SK-N-SH treated with all-trans-retinoic acid at 6 μM for 48 hours (cell line): ENCODE data around the gene PODXL2.

Experiments used
- BACH2 ChIP-seq: fragments of 250-450 bp; sonication (Bioruptor Pico); IDR thresholded peaks from 2 replicates; pipeline ENCODE4 v1.9.0; 2021; ENCODE audit warnings: mild to moderate bottlenecking, borderline replicate concordance
- CREB5 ChIP-seq: fragments of 250-450 bp; sonication (Bioruptor Pico); IDR thresholded peaks from 2 replicates; pipeline ENCODE4 v1.5.1; 2020; ENCODE audit warnings: low read depth, mild to moderate bottlenecking, moderate library complexity
- CSRNP3 ChIP-seq: fragments of 250-450 bp; sonication (Bioruptor Pico); IDR thresholded peaks from 2 replicates; pipeline ENCODE4 v1.5.1; 2021; ENCODE audit warnings: mild to moderate bottlenecking, moderate library complexity
- ESRRG ChIP-seq: fragments of 250-450 bp; sonication (Bioruptor Pico); IDR thresholded peaks from 2 replicates; pipeline ENCODE4 v1.6.1; 2021; ENCODE audit warnings: mild to moderate bottlenecking
- GLIS3 ChIP-seq: fragments of 250-450 bp; sonication (Bioruptor Pico); IDR thresholded peaks from 2 replicates; pipeline ENCODE4 v1.5.0; 2020; ENCODE audit warnings: mild to moderate bottlenecking, moderate library complexity
- PATZ1 ChIP-seq: fragments of 250-450 bp; sonication (Bioruptor Pico); IDR thresholded peaks from 2 replicates; pipeline ENCODE4 v1.8.0; 2020; ENCODE audit warnings: mild to moderate bottlenecking, moderate library complexity, borderline replicate concordance
- SNAI2 ChIP-seq: fragments of 250-450 bp; sonication (Bioruptor Pico); IDR thresholded peaks from 2 replicates; pipeline ENCODE4 v1.5.0; 2020; ENCODE audit warnings: mild to moderate bottlenecking, moderate library complexity
- ZFP3 ChIP-seq: fragments of 250-450 bp; sonication (Bioruptor Pico); IDR thresholded peaks from 2 replicates; pipeline ENCODE4 v1.5.0; 2020; ENCODE audit warnings: mild to moderate bottlenecking, moderate library complexity
- ZFP30 ChIP-seq: fragments of 450-650 bp; formaldehyde crosslinking; IDR thresholded peaks from 2 replicates; pipeline ENCODE4 v1.5.0; 2022; ENCODE audit warnings: mild to moderate bottlenecking, moderate library complexity
- ZNF70 ChIP-seq: fragments of 450-650 bp; formaldehyde crosslinking; IDR thresholded peaks from 2 replicates; pipeline ENCODE4 v1.5.0; 2020; ENCODE audit warnings: mild to moderate bottlenecking, moderate library complexity
- ZNF8 ChIP-seq: fragments of 450-650 bp; formaldehyde crosslinking; IDR thresholded peaks from 2 replicates; pipeline ENCODE4 v1.5.0; 2020; ENCODE audit warnings: mild to moderate bottlenecking, moderate library complexity

- TF ChIP-seq ZNF70 (CRISPR knock-in tag) (no peak), ZFP3 (no peak), PATZ1 (no peak), ZFP30 (CRISPR knock-in tag) (no peak), ESRRG (CRISPR knock-in tag) (no peak), CREB5 (CRISPR knock-in tag) (no peak), SNAI2 (no peak), BACH2 (CRISPR knock-in tag) (no peak), GLIS3 (CRISPR knock-in tag) (no peak), CSRNP3 (no peak), ZNF8 (CRISPR knock-in tag) (no peak)
Observed at GRCh38 chr3:127604546-127605165, 24.3 kb upstream of the PODXL2 start.
